Measurements from ENCODE around the gene ETV6.

The ETV6 gene

GRCh38 chr12:11652351-11653040 lies 3.0 kb downstream of the ETV6 start:
- Mint-ChIP-seq H3K36me3 (peaks cover 24% of the 10 kb centered on the region), H3K27me3 (no peaks in the 10 kb centered on the region), H3K9me3 (no peaks in the 10 kb centered on the region), H3K4me1 (peaks cover 61% of the 10 kb centered on the region), H3K27ac (peak overlapping the region; percentile 95), H3K4me3 (peak overlapping the region; percentile 95)
- DNase-seq = peak; percentile 25
- CTCF ChIA-PET = no interaction called here

- DNase-seq = peak; percentile 53
- Mint-ChIP-seq H3K36me3 (peaks cover 30% of the 10 kb centered on the region), H3K4me3 (peak overlapping the region; percentile 95), H3K27ac (peak overlapping the region; percentile 95), H3K4me1 (peaks cover 67% of the 10 kb centered on the region), H3K9me3 (no peaks in the 10 kb centered on the region), H3K27me3 (no peaks in the 10 kb centered on the region)
- CTCF ChIA-PET = no interaction called here
These were observed 3.8 kb downstream of the ETV6 start for GRCh38 chr12:11653215-11653753.

- Mint-ChIP-seq H3K4me1 (peaks cover 74% of the 10 kb centered on the region), H3K4me3 (no peak overlapping the region), H3K36me3 (peaks cover 31% of the 10 kb centered on the region), H3K9me3 (no peaks in the 10 kb centered on the region), H3K27ac (no peak overlapping the region), H3K27me3 (no peaks in the 10 kb centered on the region)
- CTCF ChIA-PET = interaction anchor here (0.9 to 1.7 kb wide), 4 partner anchors 68 to 676 kb away, joined by 3 to 9 read pairs (median 3); no protein-coding TSS in a partner anchor
- no peak for DNase-seq
These were observed 4.9 kb downstream of the ETV6 start for GRCh38 chr12:11654338-11654737.

GRCh38 chr12:11654802-11655201 lies 5.3 kb downstream of the ETV6 start:
- Mint-ChIP-seq H3K4me3 (no peak overlapping the region), H3K4me1 (peaks cover 78% of the 10 kb centered on the region), H3K27me3 (no peaks in the 10 kb centered on the region), H3K36me3 (peaks cover 36% of the 10 kb centered on the region), H3K9me3 (no peaks in the 10 kb centered on the region), H3K27ac (no peak overlapping the region)
- DNase-seq = no peak
- CTCF ChIA-PET = interaction anchor here (0.6 to 1.7 kb wide), 4 partner anchors 355 to 1882 kb away, joined by 3 to 9 read pairs (median 4); no protein-coding TSS in a partner anchor

- Mint-ChIP-seq H3K4me1 (peaks cover 82% of the 10 kb centered on the region), H3K27ac (no peak overlapping the region), H3K4me3 (no peak overlapping the region), H3K27me3 (no peaks in the 10 kb centered on the region), H3K36me3 (peaks cover 35% of the 10 kb centered on the region), H3K9me3 (no peaks in the 10 kb centered on the region)
- CTCF ChIA-PET = interaction anchor here (1.7 kb wide), 1 partner anchor 377 kb away, joined by 9 read pairs; no protein-coding TSS in a partner anchor
- DNase-seq = no peak
These were observed 6.4 kb downstream of the ETV6 start for GRCh38 chr12:11655842-11656241.

GRCh38 chr12:11656550-11656949 lies 7.1 kb downstream of the ETV6 start:
- no peaks in the 10 kb centered on the region for H3K27me3 Mint-ChIP-seq
- H3K36me3 Mint-ChIP-seq = peaks cover 34% of the 10 kb centered on the region
- no peak overlapping the region for H3K27ac Mint-ChIP-seq
- CTCF ChIA-PET = interaction anchor here (1.0 to 1.1 kb wide), 3 partner anchors 11 to 35 kb away, joined by 3 read pairs; no protein-coding TSS in a partner anchor
- no peak for DNase-seq
- no peaks in the 10 kb centered on the region for H3K9me3 Mint-ChIP-seq
- no peak overlapping the region for H3K4me3 Mint-ChIP-seq
- H3K4me1 Mint-ChIP-seq = peaks cover 78% of the 10 kb centered on the region

GRCh38 chr12:11657511-11657910 lies 8.0 kb downstream of the ETV6 start:
- no peak overlapping the region for H3K4me3 Mint-ChIP-seq
- CTCF ChIA-PET = interaction anchor here (0.7 to 1.1 kb wide), 4 partner anchors 9 to 36 kb away, joined by 3 to 4 read pairs (median 3); no protein-coding TSS in a partner anchor
- peaks cover 42% of the 10 kb centered on the region for H3K36me3 Mint-ChIP-seq
- no peak overlapping the region for H3K27ac Mint-ChIP-seq
- H3K4me1 Mint-ChIP-seq = peaks cover 78% of the 10 kb centered on the region
- H3K9me3 Mint-ChIP-seq = no peaks in the 10 kb centered on the region
- no peaks in the 10 kb centered on the region for H3K27me3 Mint-ChIP-seq
- DNase-seq = no peak

- no peak overlapping the region for H3K4me3 Mint-ChIP-seq
- peaks cover 48% of the 10 kb centered on the region for H3K36me3 Mint-ChIP-seq
- H3K4me1 Mint-ChIP-seq = peaks cover 67% of the 10 kb centered on the region
- no peaks in the 10 kb centered on the region for H3K9me3 Mint-ChIP-seq
- H3K27me3 Mint-ChIP-seq = no peaks in the 10 kb centered on the region
- DNase-seq = no peak
- no peak overlapping the region for H3K27ac Mint-ChIP-seq
- CTCF ChIA-PET = no interaction called here
These were observed 9.3 kb downstream of the ETV6 start for GRCh38 chr12:11658791-11659190.

- Mint-ChIP-seq H3K4me3 (no peak overlapping the region), H3K36me3 (peaks cover 57% of the 10 kb centered on the region), H3K27me3 (no peaks in the 10 kb centered on the region), H3K27ac (no peak overlapping the region), H3K4me1 (peaks cover 55% of the 10 kb centered on the region), H3K9me3 (no peaks in the 10 kb centered on the region)
- CTCF ChIA-PET = no interaction called here
- no peak for DNase-seq
These were observed 11.2 kb downstream of the ETV6 start for GRCh38 chr12:11660624-11661023.

- Mint-ChIP-seq H3K27me3 (no peaks in the 10 kb centered on the region), H3K27ac (no peak overlapping the region), H3K4me1 (peaks cover 54% of the 10 kb centered on the region), H3K4me3 (no peak overlapping the region), H3K9me3 (no peaks in the 10 kb centered on the region), H3K36me3 (peaks cover 56% of the 10 kb centered on the region)
- CTCF ChIA-PET = no interaction called here
- no peak for DNase-seq
These were observed 12.1 kb downstream of the ETV6 start for GRCh38 chr12:11661491-11662089.

- CTCF ChIA-PET = no interaction called here
- peaks cover 51% of the 10 kb centered on the region for H3K36me3 Mint-ChIP-seq
- no peaks in the 10 kb centered on the region for H3K27me3 Mint-ChIP-seq
- no peaks in the 10 kb centered on the region for H3K9me3 Mint-ChIP-seq
- no peak overlapping the region for H3K27ac Mint-ChIP-seq
- DNase-seq = no peak
- peaks cover 51% of the 10 kb centered on the region for H3K4me1 Mint-ChIP-seq
- no peak overlapping the region for H3K4me3 Mint-ChIP-seq
These were observed 12.9 kb downstream of the ETV6 start for GRCh38 chr12:11662369-11662768.

- Mint-ChIP-seq H3K9me3 (no peaks in the 10 kb centered on the region), H3K27me3 (no peaks in the 10 kb centered on the region), H3K4me3 (no peak overlapping the region), H3K4me1 (peaks cover 48% of the 10 kb centered on the region), H3K27ac (no peak overlapping the region), H3K36me3 (peaks cover 45% of the 10 kb centered on the region)
- no peak for DNase-seq
- CTCF ChIA-PET = no interaction called here
These were observed 13.7 kb downstream of the ETV6 start for GRCh38 chr12:11663130-11663529.

- CTCF ChIA-PET = no interaction called here
- Mint-ChIP-seq H3K4me1 (peaks cover 45% of the 10 kb centered on the region), H3K27me3 (no peaks in the 10 kb centered on the region), H3K4me3 (no peak overlapping the region), H3K36me3 (peaks cover 47% of the 10 kb centered on the region), H3K27ac (no peak overlapping the region), H3K9me3 (no peaks in the 10 kb centered on the region)
- no peak for DNase-seq
These were observed 14.6 kb downstream of the ETV6 start for GRCh38 chr12:11664101-11664500.

- Mint-ChIP-seq H3K4me1 (peaks cover 36% of the 10 kb centered on the region), H3K36me3 (peaks cover 39% of the 10 kb centered on the region), H3K27me3 (no peaks in the 10 kb centered on the region), H3K4me3 (no peak overlapping the region), H3K9me3 (no peaks in the 10 kb centered on the region), H3K27ac (no peak overlapping the region)
- no peak for DNase-seq
- CTCF ChIA-PET = interaction anchor here (1.2 kb wide), 2 partner anchors 8 kb away, joined by 4 read pairs; no protein-coding TSS in a partner anchor
These were observed 16.9 kb downstream of the ETV6 start for GRCh38 chr12:11666131-11667050.
